ENCODE data around the gene GAB2.
"Not testable (repeated sequence)": the region's sequence is repeated elsewhere in the genome, so short reads cannot be mapped to it uniquely, and the experiment has no call there.

GAB2 gene

GRCh38 chr11:78187366-78188285 lies 230.0 kb downstream of the GAB2 start:
- DNase-seq (ENCODE audit: low read depth in 2 of 2): peak; percentile 61 to 78

GRCh38 chr11:78181185-78181584 lies 236.4 kb downstream of the GAB2 start:
- no peak for DNase-seq (ENCODE audit: low read depth in 2 of 2)

GRCh38 chr11:78180751-78181150 lies 236.9 kb downstream of the GAB2 start:
- DNase-seq (ENCODE audit: low read depth in 2 of 2): no peak

DNA sequence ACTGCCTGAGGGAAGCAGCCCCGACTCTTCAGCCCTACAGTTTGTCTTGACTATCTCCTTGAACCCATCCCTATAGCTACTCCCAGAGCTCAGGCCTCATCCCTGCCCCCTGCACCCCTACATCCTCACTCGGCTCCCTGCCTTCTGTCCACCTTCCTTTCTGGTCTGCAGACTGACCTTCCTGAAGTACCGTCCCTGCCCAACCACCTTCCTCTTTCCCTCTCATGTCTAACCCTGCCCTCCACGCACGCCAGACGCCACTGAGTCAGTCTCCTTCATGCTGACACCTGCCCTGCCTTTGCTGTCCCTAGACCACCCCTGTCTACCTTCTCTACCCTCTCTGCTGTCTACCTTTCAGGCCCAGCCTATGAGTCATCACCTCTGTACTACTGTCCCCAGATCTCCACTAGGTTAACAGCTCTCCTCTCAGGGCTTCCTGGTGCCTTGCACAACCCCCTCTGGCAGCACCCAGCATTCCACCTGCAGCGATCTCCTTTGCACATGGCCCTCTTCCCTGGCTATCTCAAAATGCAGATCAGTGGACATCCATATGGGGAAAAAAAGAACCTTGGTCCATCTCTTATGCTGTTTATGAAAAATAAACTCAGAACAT lies 238.1 kb downstream of the GAB2 start:
- DNase-seq (ENCODE audit: low read depth in 2 of 2): no peak

DNA sequence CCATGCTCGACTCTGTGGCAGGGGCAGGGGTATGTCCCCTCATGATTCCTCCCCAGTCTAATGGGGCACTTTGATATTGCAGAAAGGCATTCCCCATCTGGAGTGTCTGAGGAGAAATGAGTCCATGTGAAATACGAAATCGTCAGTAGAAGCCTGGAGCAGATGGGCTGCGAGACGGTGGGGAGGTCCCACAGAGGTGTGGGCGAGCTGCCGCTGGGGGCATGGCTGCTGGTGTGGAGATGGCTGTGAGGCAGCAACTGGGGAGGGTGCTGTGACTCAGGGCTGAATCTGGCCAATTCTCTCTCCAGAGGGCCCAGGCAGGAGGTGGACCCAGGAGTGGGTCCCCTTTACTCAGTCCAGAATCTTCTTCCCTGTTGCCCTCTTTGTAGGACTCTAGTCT lies 240.4 kb downstream of the GAB2 start:
- no peak for DNase-seq (ENCODE audit: low read depth in 2 of 2)

- no peak for DNase-seq (ENCODE audit: low read depth in 2 of 2)
Measured at GRCh38 chr11:78176605-78177141, 240.9 kb downstream of the GAB2 start.

GRCh38 chr11:78175862-78176261 lies 241.8 kb downstream of the GAB2 start:
- not testable (repeated sequence) for DNase-seq (ENCODE audit: low read depth in 2 of 2)

DNA sequence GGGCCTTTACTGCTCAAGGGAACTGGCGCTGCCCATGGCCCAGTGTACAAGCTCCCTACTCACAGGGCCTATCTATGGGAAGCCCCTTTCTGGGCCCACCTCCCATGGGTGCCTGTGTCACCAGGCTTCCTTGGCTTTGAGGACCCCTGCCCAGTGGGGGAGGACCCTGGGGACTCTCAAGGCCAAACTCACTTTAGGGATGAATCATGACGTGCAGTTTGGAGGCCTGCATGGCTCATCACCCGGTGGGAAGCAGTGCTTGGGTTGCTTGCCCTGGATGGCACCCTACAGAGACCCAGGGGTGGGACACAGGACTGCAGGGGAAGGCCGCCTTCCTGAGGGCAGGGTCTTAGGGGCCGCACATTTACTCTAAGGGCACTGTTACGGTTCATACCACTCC lies 245.7 kb downstream of the GAB2 start:
- no peak for DNase-seq (ENCODE audit: low read depth in 2 of 2)

DNA sequence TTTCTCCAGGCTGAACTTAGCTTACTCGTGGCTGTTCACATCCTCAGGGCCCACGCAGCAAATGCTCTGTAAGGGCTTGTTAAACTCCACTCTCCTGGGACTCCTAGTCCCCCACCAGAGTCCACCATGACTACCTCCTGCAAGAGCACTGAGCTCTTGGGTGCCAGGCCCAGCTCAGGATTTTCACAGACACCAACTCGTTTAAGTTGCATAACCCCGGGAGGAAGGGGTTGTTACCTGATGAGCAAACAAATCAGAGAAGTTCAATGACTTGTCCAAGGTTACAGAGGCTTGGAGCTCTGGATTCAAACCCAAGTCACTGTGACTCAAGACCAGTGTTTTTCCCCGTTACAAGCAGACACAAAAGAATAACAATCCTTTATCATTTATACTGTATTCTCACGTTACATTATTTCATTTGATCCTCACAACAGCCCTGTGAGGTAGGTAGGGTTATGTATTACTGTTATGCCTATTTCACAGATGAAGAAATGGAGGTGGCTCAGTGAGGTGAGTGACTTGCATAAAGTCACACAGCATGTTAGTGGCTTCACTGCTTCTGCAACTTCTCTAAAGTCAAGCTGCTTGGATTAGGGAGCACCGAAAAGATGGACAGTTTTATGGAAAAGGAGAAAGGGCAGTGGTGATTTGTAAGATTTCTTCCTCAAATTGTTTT lies 246.6 kb downstream of the GAB2 start:
- no peak for DNase-seq (ENCODE audit: low read depth in 2 of 2)

GRCh38 chr11:78170413-78170812 lies 247.2 kb downstream of the GAB2 start:
- no peak for DNase-seq (ENCODE audit: low read depth in 2 of 2)

GRCh38 chr11:78168539-78169477 lies 248.8 kb downstream of the GAB2 start:
- no peak for DNase-seq (ENCODE audit: low read depth in 2 of 2)

DNA sequence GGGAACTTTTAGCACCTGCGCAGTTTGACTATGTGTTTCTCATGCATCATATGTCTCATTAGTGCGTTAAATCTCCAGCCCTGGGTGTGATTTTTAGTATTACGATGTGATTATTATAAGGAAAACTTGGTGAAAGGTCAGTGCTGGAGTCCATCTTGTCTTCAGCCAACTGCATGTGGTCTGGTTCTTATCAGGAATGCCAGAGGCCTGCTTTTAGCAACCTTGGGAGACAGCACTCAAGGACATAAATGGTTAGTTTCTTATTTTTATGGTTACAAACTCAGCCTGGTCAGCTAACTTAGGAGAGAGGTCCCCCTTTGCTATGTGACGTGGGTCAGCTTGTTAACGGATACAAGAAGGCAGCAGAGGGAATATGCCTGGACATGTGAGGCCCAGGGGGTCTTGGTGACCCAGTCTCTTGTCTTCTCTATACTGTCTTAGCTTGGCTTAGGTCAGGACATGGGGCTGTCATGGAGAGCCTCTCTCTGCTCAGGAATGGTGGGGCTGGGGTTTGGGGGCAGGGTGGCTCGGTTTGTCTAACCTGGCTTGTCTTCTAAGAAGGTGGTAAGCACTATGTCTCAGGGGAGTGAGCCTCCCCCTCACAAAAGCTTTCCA lies 250.7 kb downstream of the GAB2 start:
- no peak for DNase-seq (ENCODE audit: low read depth in 2 of 2)

Measured in activated CD8-positive, alpha-beta memory T cell treated with anti-CD3 and anti-CD28 coated beads for 4 hours (primary cell).